Renal cortex interstitium (tissue), 11 donors: ENCODE measurements around the gene BHLHA15. TPM values are rescaled to one million over a fixed set of nuclear protein-coding genes. Genes with fewer than 3 reads are reported as not detected.
"Not testable (repeated sequence)": the region's sequence is repeated elsewhere in the genome, so short reads cannot be mapped to it uniquely, and the experiment has no call there.

ENCODE experiments used
- DNase-seq, 11 donors: peaks; one replicate each; pipeline ENCODE4 v3.0.0-alpha.2; 2013; ENCODE audit warnings: low read depth in 9 of 11, low spot score in 4 of 11; ENCODE audit errors: extremely low read depth in 1 of 11
- polyA plus RNA-seq, 3 donors: library from polyadenylated mRNA; unstranded; fragments of 120-200 nt; gene quantifications; one replicate each; pipeline ENCODE4 v1.2.1, GENCODE V29; 2013; ENCODE audit not compliant: insufficient read length in 3 of 3

The BHLHA15 gene
- polyA plus RNA-seq, 3 donors: 0.19 to 0.42 TPM; not detected in 1

- DNase-seq: no peak
These were observed 6.7 kb downstream of the BHLHA15 start for GRCh38 chr7:98217623-98218582.

DNA sequence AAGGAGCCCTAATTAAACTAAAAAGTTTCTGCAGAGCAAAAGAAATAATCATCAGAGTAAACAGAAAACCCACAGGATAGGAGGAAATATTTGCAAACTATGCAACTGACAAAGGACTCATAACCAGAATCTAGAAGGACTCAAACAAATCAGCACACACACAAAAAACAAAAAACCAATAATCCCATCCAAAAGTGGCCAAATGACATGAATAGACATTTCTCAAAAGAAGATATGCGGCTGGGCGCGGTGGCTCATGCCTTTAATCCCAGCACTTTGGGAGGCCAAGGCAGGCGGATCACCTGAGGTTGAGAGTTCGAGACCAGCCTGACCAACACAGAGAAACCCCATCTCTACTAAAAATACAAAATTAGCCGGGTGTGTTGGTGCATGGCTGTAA lies 8.1 kb downstream of the BHLHA15 start:
- DNase-seq: not testable (repeated sequence)

DNA sequence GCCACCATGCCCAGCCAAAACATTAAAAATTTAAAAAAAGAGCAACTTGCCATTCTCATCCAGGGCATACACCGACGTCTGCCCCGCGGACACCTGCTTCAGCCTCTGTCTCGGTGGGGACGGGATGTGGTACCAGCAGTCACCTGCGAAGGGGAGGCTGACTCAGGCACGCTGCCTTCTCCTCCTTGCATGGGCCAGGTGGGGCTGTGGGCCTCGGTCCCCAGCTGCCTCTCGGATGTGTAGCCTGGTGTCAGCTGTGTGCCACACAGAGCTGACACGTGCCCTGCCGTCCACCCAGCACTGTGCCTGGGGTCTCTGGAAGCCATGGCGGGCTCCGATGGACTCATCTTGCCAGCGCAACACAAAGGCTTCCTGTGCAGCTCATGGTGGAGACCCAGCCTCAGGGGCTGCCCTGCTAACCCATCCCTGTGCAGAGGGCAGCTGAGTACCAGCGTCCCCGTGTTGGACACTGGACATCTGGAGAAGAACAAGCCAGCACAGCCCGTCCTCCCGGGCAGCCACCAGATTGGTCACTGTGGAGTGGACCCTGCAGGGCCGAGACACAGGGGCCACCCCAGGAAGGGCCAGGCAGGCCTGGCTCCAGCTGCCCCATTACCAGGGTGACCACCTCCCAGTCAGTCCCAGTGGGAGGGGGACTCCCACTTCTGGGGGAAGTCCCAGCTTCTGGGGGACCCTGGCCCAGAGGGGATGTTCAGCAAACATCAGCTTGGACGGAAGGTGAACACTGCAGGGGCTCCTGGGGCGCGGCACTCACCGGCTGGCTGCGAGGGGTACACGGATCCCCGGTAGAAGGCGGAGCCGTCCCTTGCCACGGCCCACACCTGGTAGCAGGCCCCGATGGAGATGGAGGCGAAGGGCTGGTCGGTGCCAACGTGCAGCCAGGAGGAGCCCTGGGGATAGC lies 10.6 kb downstream of the BHLHA15 start:
- no peak for DNase-seq

DNA sequence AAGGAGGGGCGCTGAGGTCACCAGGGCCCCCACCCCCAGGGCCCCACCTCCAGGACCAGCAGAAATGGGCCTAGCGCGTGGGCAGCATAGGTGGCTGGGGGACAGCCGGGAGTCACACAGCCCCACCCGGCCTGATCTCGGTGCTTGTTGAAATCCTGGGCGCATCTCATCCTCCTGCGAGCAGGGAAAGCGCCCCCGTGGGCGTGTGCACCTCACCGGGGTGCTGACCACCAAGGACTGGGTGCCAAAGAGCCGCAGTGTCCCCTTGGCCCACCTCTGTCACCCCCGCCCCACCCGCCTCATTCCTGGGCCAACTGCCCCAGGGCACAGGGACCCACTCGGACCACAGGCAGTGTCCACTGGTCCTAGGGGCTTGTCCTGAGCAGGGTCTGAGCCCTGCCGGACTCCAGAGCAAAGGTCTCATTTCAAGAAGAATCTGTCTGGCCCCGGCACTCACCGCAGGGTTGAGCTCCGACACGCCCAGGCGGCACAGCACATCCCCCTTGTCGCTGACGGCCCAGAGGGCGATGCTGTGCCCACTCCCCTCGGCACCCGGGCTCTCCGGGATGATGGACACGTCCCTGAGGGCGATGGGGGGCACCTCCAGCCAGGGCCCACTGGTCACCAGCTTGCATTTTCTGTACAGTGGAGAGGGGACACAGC lies 11.4 kb downstream of the BHLHA15 start:
- no peak for DNase-seq

- no peak for DNase-seq
These were observed 12.2 kb downstream of the BHLHA15 start for GRCh38 chr7:98223351-98223897.

DNA sequence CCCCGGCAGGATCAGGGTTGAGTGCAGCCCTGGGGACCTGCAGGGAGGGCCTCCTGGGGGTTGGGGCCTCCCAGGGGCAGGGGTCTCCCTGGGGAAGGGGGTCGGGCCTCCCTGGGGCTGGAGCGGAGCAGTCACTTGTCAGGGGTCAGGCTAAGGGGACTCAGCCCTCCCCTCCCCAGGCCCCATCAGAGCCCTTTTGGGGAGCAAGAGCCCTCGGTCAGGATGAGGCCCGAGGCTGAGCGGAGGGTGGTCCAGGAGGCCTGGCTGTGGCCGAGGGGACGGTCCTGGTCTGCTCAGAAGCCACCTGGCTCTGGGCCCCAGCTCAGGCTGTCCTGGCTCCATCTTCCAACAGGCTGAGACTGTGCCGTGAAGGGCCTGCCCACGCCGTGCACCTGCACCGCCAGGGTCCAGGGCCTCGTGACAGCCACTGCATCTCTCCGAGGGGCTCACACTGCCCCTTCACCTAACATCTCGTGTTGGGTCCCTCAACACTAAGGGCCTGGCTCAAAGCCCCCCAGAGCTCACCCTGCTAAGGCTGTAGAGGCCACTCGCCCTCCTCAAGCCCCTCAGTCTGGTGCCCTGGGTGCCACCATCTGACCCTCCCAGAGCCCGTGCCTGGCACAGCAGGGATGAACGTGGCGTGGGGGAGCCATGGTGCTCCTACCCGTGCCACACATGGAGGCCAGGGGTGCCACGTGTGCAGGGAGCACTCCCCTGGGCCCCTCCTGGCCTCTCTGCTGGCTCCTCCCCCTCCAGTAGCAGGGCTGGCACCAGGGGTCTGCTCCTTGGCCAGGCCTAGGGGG lies 12.9 kb downstream of the BHLHA15 start:
- DNase-seq: no peak

DNA sequence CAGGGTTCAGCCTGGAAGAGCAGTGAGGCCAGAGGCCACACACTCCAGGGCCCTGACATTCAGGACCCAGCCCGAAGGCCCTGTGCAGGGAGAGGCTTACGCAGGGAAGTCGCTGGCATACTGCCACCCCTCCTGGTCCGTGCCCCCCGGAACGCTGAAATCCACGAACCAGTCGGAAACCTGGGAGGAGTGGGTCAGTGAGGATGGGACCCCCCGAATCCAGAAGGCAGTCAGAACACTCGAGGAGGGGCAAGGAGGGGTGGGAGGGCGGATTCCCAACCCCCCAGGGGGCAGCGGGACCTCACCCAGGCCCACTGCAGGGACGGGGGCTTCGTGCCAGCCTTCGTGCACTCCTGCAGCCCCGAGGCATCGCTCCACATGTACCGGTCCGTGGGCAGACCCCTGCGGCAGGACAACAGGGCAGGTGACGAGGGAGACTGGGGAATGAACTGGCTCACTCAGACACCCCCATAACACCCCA lies 13.5 kb downstream of the BHLHA15 start:
- DNase-seq: no peak

- no peak for DNase-seq
These were observed 14.8 kb downstream of the BHLHA15 start for GRCh38 chr7:98225913-98226614.

DNA sequence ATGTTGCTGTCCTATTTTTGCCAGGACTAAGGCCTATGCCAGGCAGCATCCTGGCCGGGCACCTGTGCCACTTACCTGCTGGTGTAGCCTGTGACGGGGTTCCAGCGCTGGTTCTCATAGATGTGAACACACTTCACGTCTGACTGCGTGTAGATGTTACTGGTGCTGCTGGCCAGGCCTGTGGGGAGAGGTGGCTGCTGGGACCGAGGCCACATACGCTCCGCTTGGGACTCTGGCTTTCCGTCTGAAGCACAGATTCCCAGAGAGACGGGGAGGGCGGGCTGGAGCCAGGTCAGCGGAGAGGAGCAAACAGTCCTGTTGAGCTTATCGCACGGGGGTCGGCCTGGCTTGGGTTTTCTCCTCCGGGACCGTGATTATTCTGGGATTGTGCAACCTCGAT lies 16.7 kb downstream of the BHLHA15 start:
- no peak for DNase-seq

DNA sequence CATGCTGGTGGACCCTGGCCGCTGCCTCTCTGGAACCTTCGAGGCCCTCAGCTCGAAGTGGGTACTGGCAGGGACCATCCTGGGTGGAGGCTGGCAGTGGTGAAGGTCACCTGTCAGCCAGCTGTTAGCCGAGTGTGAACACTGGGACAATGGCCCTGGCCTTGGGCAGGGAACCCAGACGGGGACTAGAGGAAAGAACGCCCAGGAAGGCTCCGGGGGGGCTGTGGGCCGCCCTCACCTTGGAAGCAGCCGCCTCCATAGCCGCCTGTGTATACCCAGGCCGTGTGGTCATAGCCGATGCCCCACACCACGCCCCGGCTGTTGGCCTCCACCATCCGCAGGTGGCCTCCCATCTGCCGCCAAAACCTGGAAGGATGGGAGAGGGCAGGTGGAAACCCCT lies 17.6 kb downstream of the BHLHA15 start:
- no peak for DNase-seq

DNA sequence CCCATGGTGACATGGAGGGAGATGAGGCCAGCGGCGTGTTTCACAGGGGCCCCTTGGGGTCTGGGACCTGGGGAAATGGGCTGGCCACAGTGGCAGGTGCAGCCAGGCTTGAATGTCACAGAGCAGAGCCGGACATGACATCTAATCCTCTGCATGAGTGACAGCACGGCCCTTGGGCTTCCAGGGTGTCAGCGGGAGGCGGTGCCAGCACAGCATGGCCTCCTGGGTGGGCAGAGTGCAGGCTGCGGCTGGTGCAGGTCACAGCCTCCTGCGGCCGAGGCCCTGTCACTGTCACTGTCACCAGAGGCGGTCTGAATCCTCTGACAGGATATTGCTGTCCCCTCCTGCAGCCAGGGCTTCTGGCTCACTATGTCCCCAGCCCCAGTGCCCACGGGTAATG lies 18.2 kb downstream of the BHLHA15 start:
- DNase-seq: no peak

- no peak for DNase-seq
These were observed 18.9 kb downstream of the BHLHA15 start for GRCh38 chr7:98229991-98230745.

- no peak for DNase-seq
These were observed 19.7 kb downstream of the BHLHA15 start for GRCh38 chr7:98230746-98231471.

DNA sequence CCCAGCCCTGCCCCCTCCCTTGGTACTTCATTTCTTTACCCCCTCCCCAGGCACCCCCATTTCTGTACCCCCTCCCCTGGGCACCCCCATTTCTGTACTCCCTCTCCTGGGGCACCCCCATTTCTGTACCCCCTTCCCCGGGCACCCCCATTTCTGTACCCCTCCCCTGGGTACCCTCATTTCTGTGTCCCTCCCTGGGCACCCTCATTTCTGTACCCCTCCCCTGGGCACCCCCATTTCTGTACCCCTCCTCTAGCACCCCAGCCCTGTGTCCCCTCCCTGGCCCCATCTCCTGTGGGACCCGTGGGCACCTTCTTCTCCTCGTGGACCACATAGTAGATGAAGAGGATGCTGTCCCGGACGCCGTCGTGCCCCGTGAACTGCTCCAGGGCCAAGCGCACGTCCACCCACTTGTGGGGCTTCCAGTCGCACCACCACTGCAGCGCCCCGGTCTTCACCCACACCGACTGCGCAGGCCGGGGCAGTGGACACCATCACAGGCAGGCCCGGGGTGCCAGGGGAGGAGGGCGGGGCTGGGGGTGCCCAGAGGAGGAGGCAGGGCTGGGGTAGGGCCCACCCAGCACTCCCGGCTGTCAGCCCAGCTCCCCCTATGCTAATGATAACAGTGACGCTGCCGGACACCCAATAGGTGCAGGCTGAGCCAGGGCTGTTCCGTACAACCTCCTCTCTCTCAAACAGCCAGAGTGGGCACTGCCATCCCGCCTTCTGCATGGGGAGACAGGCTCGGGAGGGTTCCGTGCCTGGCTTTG lies 20.4 kb downstream of the BHLHA15 start:
- DNase-seq: no peak

DNA sequence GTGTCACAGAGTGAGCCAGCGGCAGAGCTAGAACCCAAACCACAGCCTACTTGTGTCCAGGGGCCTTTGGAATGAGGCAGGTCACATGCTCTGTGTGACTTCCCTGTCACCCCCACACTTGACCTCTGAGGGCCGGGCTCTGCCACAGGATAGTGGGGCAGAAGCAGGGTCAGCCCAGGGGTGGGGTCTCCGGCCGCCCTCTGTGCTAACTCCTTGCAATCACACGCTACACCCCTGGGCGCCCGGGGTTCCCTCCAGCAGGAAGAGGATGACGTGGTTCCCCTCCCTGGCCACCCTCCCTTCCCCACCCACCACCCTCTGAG lies 21.0 kb downstream of the BHLHA15 start:
- DNase-seq: no peak

- DNase-seq: no peak
These were observed 21.6 kb downstream of the BHLHA15 start for GRCh38 chr7:98232799-98233198.
